ENCODE results near the gene SAMD10. TPM values are rescaled to one million over a fixed set of nuclear protein-coding genes. Genes with fewer than 3 reads are reported as not detected.
"Not testable (repeated sequence)": the region's sequence is repeated elsewhere in the genome, so short reads cannot be mapped to it uniquely, and the experiment has no call there.

SAMD10 gene
- polyA plus RNA-seq, 4 donors = 7.2 to 10.2 (median 8.3) TPM

- DNase-seq (ENCODE audit: low read depth in 4 of 4, low spot score in 3 of 4) = no peak
These were observed 35.1 kb downstream of the SAMD10 start for GRCh38 chr20:63944078-63944941.

GRCh38 chr20:63943808-63944077, 35.7 kb downstream of the SAMD10 start:
- no peak for DNase-seq (ENCODE audit: low read depth in 4 of 4, low spot score in 3 of 4)

DNA sequence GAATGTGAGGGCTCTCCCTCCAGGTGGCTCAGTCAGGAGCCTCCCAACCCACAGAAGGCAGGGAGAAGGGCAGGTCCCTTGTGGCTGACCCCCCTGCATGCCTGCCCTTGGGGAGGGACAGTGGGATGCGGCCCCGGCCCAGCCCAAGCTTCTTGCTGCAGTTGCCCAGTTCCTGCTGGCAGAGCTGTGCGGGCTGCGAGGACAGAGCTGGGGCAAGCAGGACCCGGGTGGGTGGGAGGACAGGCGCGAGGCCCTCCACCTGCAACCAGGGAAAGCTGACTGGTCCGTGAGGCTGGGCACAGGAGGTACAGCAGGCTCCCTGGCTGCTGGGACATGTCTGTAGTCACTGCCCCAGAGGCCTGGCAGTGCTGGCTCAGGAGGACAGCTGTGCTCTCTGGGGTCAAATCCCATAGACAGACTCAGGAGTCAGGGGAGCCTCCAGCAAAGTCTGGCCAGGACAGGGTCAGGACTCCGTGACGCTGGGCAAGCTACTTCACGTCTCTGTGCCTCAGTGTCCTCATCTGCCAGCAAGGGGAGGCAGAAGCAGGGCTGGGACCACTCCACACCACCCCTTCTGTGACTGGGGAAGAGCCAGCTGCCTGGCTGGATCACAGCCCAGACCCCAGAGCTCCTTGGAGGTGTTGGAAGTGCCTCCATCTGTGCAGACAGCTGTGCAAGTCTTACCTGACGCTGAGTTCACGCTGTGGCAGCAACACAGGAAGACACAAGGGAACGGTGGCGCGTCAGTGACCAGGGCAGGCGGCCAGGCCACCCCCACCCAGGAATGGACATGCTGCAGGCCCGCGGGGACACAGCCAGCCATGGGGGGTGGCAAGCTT, 36.3 kb downstream of the SAMD10 start:
- DNase-seq (ENCODE audit: low read depth in 4 of 4, low spot score in 3 of 4) = no peak

DNA sequence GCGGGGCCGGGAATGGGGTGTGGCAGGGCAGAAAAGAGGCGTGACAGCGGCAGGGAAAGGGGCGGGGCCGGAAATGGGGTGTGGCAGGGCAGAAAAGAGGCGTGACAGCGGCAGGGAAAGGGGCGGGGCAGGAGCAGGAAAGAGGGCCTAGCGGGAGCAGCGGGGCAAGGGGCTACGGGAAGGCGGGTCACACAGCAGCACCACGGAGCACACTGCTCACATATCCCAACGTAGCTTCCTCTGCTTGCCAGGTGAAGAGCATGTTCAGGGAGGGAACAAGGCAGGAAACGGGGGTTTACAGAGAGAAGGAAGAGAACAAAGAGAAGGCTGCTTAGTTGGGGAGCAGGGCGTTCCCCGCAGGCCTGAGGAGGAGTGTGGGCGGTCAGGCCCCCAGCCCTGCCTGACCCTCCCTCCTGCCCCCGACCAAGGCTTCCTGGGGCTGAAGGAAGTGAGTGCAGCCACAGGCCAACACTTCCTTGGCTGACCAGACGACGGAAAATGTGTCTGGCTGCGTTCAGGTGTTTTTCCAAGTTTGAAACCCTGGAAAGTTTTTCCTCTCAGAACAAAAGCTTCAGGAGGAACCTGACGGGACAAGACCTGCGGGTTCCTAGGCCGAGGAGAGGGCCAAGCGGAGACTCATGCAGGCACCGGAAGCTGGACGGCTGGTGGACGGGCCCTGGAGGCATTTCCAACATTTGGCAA, 37.0 kb downstream of the SAMD10 start:
- peak in 1 of 4 donors; percentile 5 for DNase-seq (ENCODE audit: low read depth in 4 of 4, low spot score in 3 of 4)

GRCh38 chr20:63941282-63942081, 38.0 kb downstream of the SAMD10 start:
- DNase-seq (ENCODE audit: low read depth in 4 of 4, low spot score in 3 of 4) = no peak

- no peak for DNase-seq (ENCODE audit: low read depth in 4 of 4, low spot score in 3 of 4)
These were observed 38.8 kb downstream of the SAMD10 start for GRCh38 chr20:63940472-63941266.

GRCh38 chr20:63940071-63940471, 39.4 kb downstream of the SAMD10 start:
- DNase-seq (ENCODE audit: low read depth in 4 of 4, low spot score in 3 of 4) = no peak

GRCh38 chr20:63939061-63939935, 40.1 kb downstream of the SAMD10 start:
- no peak for DNase-seq (ENCODE audit: low read depth in 4 of 4, low spot score in 3 of 4)

DNA sequence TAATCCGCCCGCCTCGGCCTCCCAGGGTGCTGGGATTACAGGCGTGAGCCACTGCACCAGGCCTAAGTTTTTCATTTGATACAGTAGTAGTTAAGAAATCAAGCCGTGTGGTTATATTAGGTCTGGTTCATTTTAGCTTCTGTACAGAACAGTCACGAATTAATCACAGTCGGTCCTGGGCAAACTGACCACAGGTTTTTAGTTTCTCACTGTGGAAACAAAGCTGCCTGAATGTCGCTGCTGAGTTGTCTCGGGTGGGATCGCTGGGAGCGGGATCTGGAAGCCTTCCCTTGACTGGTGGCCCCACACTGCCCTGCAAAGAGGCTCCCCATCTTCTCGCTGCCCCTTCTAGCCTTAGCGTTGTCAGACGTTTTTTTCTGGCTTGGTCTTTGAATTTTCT, 41.8 kb downstream of the SAMD10 start:
- DNase-seq (ENCODE audit: low read depth in 4 of 4, low spot score in 3 of 4) = no peak

DNA sequence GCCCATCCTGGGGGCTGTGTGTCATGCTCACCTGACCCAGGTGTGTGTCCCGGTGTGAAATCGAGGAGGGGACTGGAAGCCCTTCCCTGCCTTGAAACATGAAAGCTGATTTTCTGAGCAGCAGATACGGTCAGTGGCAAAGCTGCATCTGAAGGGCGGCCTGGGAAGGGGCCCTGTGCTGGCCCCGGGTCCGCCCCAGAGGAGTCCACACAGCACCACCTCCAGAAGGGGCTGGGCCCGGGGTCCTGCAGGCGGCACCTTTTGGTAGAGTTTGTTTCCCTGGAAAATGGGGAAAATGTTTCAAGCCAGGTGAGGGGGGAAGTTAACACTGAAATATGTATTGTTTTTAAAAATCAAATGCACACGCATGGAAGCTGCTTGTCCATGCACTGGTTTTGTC, 44.0 kb downstream of the SAMD10 start:
- DNase-seq (ENCODE audit: low read depth in 4 of 4, low spot score in 3 of 4) = no peak

DNA sequence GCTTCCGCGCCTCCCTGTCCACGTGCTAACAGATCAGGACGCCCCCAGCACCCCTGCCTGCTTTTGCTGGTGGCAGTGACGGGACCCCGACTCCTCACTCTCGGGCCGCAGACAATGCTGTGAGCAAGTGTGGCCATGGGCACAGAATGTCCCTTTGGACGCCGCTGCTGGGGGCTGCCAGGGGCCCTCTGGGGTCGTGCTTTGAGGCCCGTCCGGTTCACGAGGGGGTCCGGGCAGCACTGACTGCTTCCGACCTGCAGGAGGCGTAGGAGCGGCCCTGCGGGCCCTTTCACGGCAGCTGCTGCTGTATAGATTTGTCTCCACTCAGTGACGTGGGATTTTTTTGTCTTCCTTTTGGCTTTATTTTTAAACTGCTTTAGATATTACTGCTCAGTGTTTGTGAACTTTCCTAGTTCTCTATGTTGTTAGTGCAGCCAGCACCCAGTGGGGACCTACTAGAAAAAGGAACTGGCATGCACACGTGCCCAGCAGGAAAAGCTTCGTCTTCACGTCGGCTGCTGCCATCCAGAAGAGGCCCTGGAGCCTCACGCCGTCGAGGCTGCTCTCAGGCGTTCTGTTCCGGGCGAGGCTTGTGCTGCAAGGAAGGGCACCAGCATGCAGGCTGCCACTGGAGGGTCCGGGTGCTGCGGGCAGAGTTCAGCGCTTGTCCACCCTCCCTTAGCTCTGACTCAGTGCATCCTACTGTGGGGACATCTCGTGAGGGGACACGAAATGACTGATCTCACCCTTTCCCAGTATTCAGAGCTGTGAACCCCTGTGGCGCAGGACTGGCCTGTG, 45.0 kb downstream of the SAMD10 start:
- no peak for DNase-seq (ENCODE audit: low read depth in 4 of 4, low spot score in 3 of 4)

GRCh38 chr20:63933646-63934045, 45.8 kb downstream of the SAMD10 start:
- no peak for DNase-seq (ENCODE audit: low read depth in 4 of 4, low spot score in 3 of 4)

DNA sequence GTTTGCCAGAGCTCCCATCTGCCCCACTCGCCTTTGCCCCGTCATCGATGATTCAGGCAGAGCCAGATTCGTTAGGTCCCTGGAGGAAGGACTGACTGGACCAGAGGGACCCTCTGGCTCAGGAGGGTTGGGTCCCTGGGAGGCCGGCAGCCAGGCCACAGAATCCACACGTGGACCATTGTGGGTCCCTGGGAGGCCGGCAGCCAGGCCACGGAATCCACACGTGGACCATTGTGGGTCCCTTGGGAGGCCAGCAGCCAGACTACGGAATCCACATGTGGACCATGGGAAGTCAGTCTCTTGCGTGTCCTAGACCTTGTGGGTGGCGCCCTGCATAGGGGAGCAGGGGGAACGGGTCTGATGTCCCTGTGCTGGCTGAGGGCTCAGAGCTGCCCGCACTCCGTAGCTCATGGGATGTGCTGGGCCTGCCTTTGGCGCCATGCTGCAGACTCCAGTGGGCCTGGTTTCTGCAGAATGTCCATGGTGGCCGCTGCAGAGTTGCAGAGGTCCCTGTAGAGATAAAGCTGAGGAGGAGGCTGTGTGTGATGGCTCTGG, 46.8 kb downstream of the SAMD10 start:
- no peak for DNase-seq (ENCODE audit: low read depth in 4 of 4, low spot score in 3 of 4)

GRCh38 chr20:63931735-63932134, 47.7 kb downstream of the SAMD10 start:
- DNase-seq (ENCODE audit: low read depth in 4 of 4, low spot score in 3 of 4) = no peak

DNA sequence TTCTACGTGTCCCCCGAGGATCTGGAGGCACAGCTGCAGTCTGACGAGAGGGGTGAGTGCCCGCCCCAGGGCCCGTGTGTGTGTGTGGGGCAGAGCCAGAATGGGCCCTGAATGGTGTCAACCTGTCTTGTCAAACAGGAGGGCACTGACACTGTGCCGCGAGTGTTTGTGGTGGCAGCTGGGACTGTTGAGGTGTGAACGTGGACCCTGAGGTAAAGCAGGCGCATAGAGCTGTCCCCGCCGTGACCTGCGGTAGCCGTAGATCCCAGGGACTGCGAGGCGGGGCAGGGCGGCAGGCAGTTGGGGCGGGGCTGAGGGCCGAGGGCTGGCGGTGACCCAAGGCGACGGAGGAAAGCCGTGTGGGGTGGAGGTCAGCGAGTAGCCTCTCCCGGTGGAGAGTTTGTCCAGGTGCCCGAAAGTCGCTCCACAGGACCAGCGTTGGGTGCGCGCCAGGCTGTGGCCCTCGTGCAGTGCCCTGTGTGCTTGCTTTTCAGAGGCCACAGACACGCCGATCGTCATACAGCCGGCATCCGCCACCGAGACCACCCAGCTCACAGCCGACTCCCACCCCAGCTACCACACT, 48.4 kb downstream of the SAMD10 start:
- DNase-seq (ENCODE audit: low read depth in 4 of 4, low spot score in 3 of 4) = no peak

- not testable (repeated sequence) for DNase-seq (ENCODE audit: low read depth in 4 of 4, low spot score in 3 of 4)
These were observed 50.0 kb downstream of the SAMD10 start for GRCh38 chr20:63929473-63929883.

- no peak for DNase-seq (ENCODE audit: low read depth in 4 of 4, low spot score in 3 of 4)
These were observed 50.4 kb downstream of the SAMD10 start for GRCh38 chr20:63929071-63929470.
